H54 (cell line): ENCODE measurements around the gene C11orf71.

Source experiments
- DNase-seq: peaks from one replicate; pipeline ENCODE4 v3.0.0; 2011; ENCODE audit warnings: low spot score, mixed read lengths; ENCODE audit not compliant: insufficient read length
- FAIRE-seq: peaks from 3 replicates; lab custom pipeline; 2011; peaks lifted over from hg19 to GRCh38; lab: Jason Lieb, UNC
- POLR2A ChIP-seq: IDR thresholded peaks from 2 replicates; pipeline ENCODE4 v1.6.1; 2011; ENCODE audit warnings: low read depth, mild to moderate bottlenecking, low read length

C11orf71 gene

GRCh38 chr11:114400216-114400914 lies at the start of gene C11orf71, which contains the start of gene RBM7:
Gene C11orf71 (minus strand): TSS chr11:114400511. CDS start chr11:114400331, 180 bp downstream.
Gene RBM7 (plus strand): TSS chr11:114400666. CDS start chr11:114400672, 6 bp downstream.
- TF ChIP-seq POLR2A = peak; percentile 77
- DNase-seq = peak; percentile 57
- FAIRE-seq = peak; percentile 96

- FAIRE-seq (no peak), DNase-seq (no peak)
- TF ChIP-seq POLR2A = no peak
These were observed 49.5 kb upstream of the C11orf71 start for GRCh38 chr11:114449845-114450244.

- DNase-seq = no peak
- no peak for TF ChIP-seq POLR2A
- no peak for FAIRE-seq
These were observed 48.6 kb upstream of the C11orf71 start for GRCh38 chr11:114448749-114449482.

- TF ChIP-seq POLR2A = no peak
- FAIRE-seq (no peak), DNase-seq (no peak)
These were observed 47.6 kb upstream of the C11orf71 start for GRCh38 chr11:114447892-114448291.

GRCh38 chr11:114447444-114447843 lies 47.1 kb upstream of the C11orf71 start:
- no peak for FAIRE-seq
- no peak for TF ChIP-seq POLR2A
- no peak for DNase-seq

- DNase-seq (no peak), FAIRE-seq (no peak)
- no peak for TF ChIP-seq POLR2A
These were observed 42.2 kb upstream of the C11orf71 start for GRCh38 chr11:114442536-114442935.

GRCh38 chr11:114441921-114442320 lies 41.6 kb upstream of the C11orf71 start:
- FAIRE-seq (no peak), DNase-seq (no peak)
- TF ChIP-seq POLR2A = no peak

- DNase-seq = no peak
- FAIRE-seq = no peak
- TF ChIP-seq POLR2A = no peak
These were observed 40.9 kb upstream of the C11orf71 start for GRCh38 chr11:114440971-114441763.

- no peak for TF ChIP-seq POLR2A
- no peak for FAIRE-seq
- DNase-seq = no peak
These were observed 40.0 kb upstream of the C11orf71 start for GRCh38 chr11:114440121-114440860.

- peak; percentile 69 for TF ChIP-seq POLR2A
- peak; percentile 94 for FAIRE-seq
- DNase-seq = peak; percentile 69
These were observed 39.2 kb upstream of the C11orf71 start, which contains the start of gene REXO2 for GRCh38 chr11:114439229-114440120. Gene REXO2 (plus strand): TSS chr11:114439467. CDS start chr11:114439529, 62 bp downstream.

GRCh38 chr11:114438303-114438702 lies 38.0 kb upstream of the C11orf71 start:
- TF ChIP-seq POLR2A = no peak
- DNase-seq (no peak), FAIRE-seq (no peak)

GRCh38 chr11:114433376-114433775 lies 33.1 kb upstream of the C11orf71 start:
- no peak for DNase-seq
- FAIRE-seq = no peak
- no peak for TF ChIP-seq POLR2A
